ENCODE data around the gene AARS1. TPM values are rescaled to one million over a fixed set of nuclear protein-coding genes. Genes with fewer than 3 reads are reported as not detected.

AARS1 gene
- total RNA-seq, 2 experiments from 2014 or later, result 97.4 to 99.8 TPM

Other genes with a start within 250 kb of the AARS1 start
- gene PDPR, start 175.2 kb downstream of the AARS1 start, total RNA-seq, result 10 to 100 TPM; 34.3 to 36.2 TPM
- gene CLEC18C, start 115.7 kb downstream of the AARS1 start, total RNA-seq, result under 1 TPM; 0.40 to 0.64 TPM
- gene EXOSC6, start 37.6 kb downstream of the AARS1 start, total RNA-seq, result 10 to 100 TPM; 26.3 to 27.4 TPM
- 10 to 100 TPM; 29.0 to 29.9 TPM for gene DDX19B, start 9.7 kb upstream of the AARS1 start, total RNA-seq
- 10 to 100 TPM; 36.6 to 36.9 TPM for gene DDX19A, start 57.4 kb upstream of the AARS1 start, total RNA-seq
- 10 to 100 TPM; 24.5 to 25.6 TPM for gene ST3GAL2, start 149.6 kb upstream of the AARS1 start, total RNA-seq
- gene FCSK, start 165.1 kb upstream of the AARS1 start, total RNA-seq, result 10 to 100 TPM; 16.8 to 18.8 TPM
- 10 to 100 TPM; 59.8 to 70.8 TPM for gene COG4, start 234.0 kb upstream of the AARS1 start, total RNA-seq
- gene SF3B3, start 234.3 kb upstream of the AARS1 start, total RNA-seq, result 100 to 1,000 TPM; 369 to 376 TPM